ENCODE data around the gene SCYGR2. TPM values are rescaled to one million over a fixed set of nuclear protein-coding genes. Genes with fewer than 3 reads are reported as not detected.

Gene SCYGR2
- total RNA-seq, 1 donor from 2014 or later, result not detected

- no peak for TF ChIP-seq CTCF (IDR thresholded peaks at IDR 0.05; ENCODE audit: insufficient read depth, low read length, poor library complexity, severe bottlenecking)
- Histone ChIP-seq H3K27me3 (ENCODE audit: control insufficient read depth, insufficient read depth, low read length) (no peaks in the 10 kb centered on the region), H3K4me3 (ENCODE audit: low read depth, low read length) (no peak overlapping the region), H3K36me3 (ENCODE audit: control insufficient read depth, insufficient read depth, low read length) (no peaks in the 10 kb centered on the region)
- DNase-seq (ENCODE audit: low read depth), result no peak
Observed at GRCh38 chr2:227643990-227644551, 45.4 kb downstream of the SCYGR2 start.

Other genes with a start within 250 kb of the SCYGR2 start
- not detected in 2 replicates for gene TM4SF20, start 219.6 kb upstream of the SCYGR2 start, total RNA-seq
- gene SCYGR1, start 210.9 kb upstream of the SCYGR2 start, total RNA-seq, result not detected in 2 replicates
- 75.1 and 109 TPM in 2 replicates for gene AGFG1, start 126.7 kb upstream of the SCYGR2 start, total RNA-seq
- gene SCYGR3, start 15.9 kb downstream of the SCYGR2 start, total RNA-seq, result not detected in 2 replicates
- not detected in 2 replicates for gene SCYGR4, start 18.6 kb downstream of the SCYGR2 start, total RNA-seq
- not detected in 2 replicates for gene SCYGR5, start 67.9 kb downstream of the SCYGR2 start, total RNA-seq
- gene SLC19A3, start 119.1 kb downstream of the SCYGR2 start, total RNA-seq, result 0.07 and 0.25 TPM in 2 replicates
- not detected in 2 replicates for gene SCYGR6, start 125.9 kb downstream of the SCYGR2 start, total RNA-seq
- not detected in 2 replicates for gene SCYGR7, start 129.4 kb downstream of the SCYGR2 start, total RNA-seq
- not detected in 2 replicates for gene SCYGR8, start 147.0 kb downstream of the SCYGR2 start, total RNA-seq
- 0.68 and 1.0 TPM in 2 replicates for gene CCL20, start 214.9 kb downstream of the SCYGR2 start, total RNA-seq

All from kidney epithelial cell (primary cell).